Measurements from ENCODE around the gene KNDC1. TPM values are rescaled to one million over a fixed set of nuclear protein-coding genes. Genes with fewer than 3 reads are reported as not detected.

Gene KNDC1
- total RNA-seq, 4 donors from 2014 or later = 0.42 to 1.7 (median 0.95) TPM

DNA sequence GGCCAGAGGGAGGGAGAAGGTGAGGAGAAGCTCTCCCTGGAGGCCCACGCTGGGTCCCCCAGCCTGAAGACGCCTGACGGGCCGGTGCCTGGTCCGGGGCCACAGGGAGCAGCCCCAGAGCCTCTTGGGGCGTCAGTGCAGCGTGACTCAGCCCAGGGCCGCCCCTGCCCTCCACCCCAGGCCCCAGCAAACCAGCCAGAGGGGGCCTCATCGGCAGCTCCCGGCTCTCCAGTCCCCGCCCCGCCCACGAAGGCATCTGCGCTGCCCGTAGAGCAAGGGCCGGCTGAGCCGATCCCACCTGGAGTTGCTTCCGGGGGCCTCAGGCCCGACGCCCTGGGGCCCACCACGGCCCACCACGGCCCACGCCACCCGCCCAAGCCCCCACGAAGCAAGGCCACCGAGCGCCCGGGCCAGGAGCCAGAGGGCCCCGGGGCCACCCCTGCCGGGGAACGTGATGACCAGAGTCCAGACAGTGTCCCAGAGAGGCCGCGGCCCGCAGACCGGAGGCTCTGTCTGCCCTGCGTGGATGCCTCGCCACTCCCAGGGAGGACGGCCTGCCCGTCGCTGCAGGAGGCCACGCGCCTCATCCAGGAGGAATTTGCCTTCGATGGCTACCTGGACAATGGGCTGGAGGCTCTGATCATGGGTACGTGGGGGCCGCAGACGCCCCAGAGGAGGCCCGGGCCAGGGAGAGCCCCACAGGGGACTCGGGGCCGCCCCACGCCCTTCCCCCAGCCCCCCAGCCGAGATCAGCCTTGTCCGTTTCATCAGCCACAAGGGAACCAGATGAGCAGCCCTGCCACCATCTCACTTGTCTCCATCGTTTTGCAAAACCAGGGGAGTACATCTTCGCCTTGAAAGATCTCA, 38.8 kb downstream of the KNDC1 start:
- TF ChIP-seq POLR2AphosphoS5 (IDR thresholded peaks at IDR 0.05) = no peak
- intact Hi-C loops (cut with DNase I) = no loop called here
- no peak for DNase-seq (ENCODE audit: extremely low spot score)
- 88% methylated on average over 12 of the region's 54 CpGs for WGBS
- H3K9me3 ChIP-seq = peaks cover 0 to 2% (median under 1%) of the 10 kb centered on the region in 4 donors
- H3K36me3 ChIP-seq = no peaks in the 10 kb centered on the region
- peaks cover 0 to 23% (median 0%) of the 10 kb centered on the region in 4 donors for H3K27me3 ChIP-seq
- no peaks in the 10 kb centered on the region for H3K4me1 ChIP-seq
- no peak overlapping the region for H3K4me3 ChIP-seq
- H3K27ac ChIP-seq (replicated peaks in 1 of 4) = no peak overlapping the region

- WGBS = 92% methylated on average over 9 of the region's 13 CpGs
- intact Hi-C loops (cut with DNase I) = no loop called here
- Histone ChIP-seq H3K4me3 (no peak overlapping the region), H3K9me3 (no peaks in the 10 kb centered on the region), H3K4me1 (no peaks in the 10 kb centered on the region), H3K36me3 (no peaks in the 10 kb centered on the region), H3K27ac (replicated peaks in 1 of 4) (no peak overlapping the region), H3K27me3 (peaks cover 0 to 23% (median 0%) of the 10 kb centered on the region in 4 donors)
- DNase-seq (ENCODE audit: extremely low spot score) = no peak
- TF ChIP-seq POLR2A (IDR thresholded peaks at IDR 0.05; ENCODE audit: low read depth) (no peak), CTCF (IDR thresholded peaks at IDR 0.05) (no peak), EP300 (IDR thresholded peaks at IDR 0.05) (no peak), POLR2AphosphoS5 (IDR thresholded peaks at IDR 0.05) (no peak)
These were observed 39.5 kb downstream of the KNDC1 start for GRCh38 chr10:133199488-133199885.

DNA sequence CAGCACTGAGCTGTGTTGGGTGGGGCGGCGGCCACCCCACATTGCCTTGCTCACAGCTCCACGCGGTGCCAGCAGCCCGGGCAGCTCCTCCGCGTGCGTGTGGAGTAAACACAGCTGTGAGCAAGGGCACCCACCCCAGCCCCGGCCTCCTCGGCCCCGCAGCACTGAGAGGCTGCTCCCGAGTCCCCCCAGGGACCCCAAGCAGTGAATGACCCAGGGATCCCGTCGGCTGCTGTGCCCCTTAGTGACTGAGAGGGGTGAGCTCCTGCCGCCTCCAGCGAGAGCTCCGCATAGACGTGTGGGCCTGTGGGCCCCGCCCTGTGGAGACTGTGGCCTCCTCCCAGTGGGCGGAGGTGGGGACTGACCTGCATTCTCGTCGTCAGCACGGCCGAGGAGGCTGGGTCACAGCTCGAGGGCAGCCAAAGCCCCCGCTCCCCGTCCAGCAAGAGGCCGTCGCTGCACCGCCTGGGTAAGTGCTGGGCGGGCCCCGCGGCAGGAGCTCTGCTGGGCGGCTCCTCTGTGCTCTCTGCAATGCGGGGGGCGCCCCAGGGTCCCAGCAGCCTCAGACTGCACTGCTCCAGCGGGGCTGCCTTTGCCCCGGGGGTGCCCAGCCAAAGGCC, 40.1 kb downstream of the KNDC1 start:
- Histone ChIP-seq H3K36me3 (no peaks in the 10 kb centered on the region), H3K4me1 (no peaks in the 10 kb centered on the region), H3K9me3 (no peaks in the 10 kb centered on the region), H3K27ac (replicated peaks in 1 of 4) (no peak overlapping the region), H3K4me3 (no peak overlapping the region), H3K27me3 (peaks cover 0 to 23% (median 0%) of the 10 kb centered on the region in 4 donors)
- intact Hi-C loops (cut with DNase I) = no loop called here
- DNase-seq (ENCODE audit: extremely low spot score) = no peak
- WGBS = 33% methylated on average over 11 of the region's 38 CpGs
- no peak for TF ChIP-seq EP300 (IDR thresholded peaks at IDR 0.05)
- no peak for TF ChIP-seq POLR2AphosphoS5 (IDR thresholded peaks at IDR 0.05)
- TF ChIP-seq CTCF (IDR thresholded peaks at IDR 0.05) = no peak
- no peak for TF ChIP-seq POLR2A (IDR thresholded peaks at IDR 0.05; ENCODE audit: low read depth)

- Histone ChIP-seq H3K27me3 (peaks cover 0 to 23% (median 0%) of the 10 kb centered on the region in 4 donors), H3K9me3 (no peaks in the 10 kb centered on the region), H3K36me3 (no peaks in the 10 kb centered on the region), H3K4me1 (no peaks in the 10 kb centered on the region), H3K27ac (replicated peaks in 1 of 4) (no peak overlapping the region), H3K4me3 (no peak overlapping the region)
- WGBS = 88% methylated on average over 6 of the region's 15 CpGs
- TF ChIP-seq CTCF (IDR thresholded peaks at IDR 0.05) (no peak), POLR2AphosphoS5 (IDR thresholded peaks at IDR 0.05) (no peak), EP300 (IDR thresholded peaks at IDR 0.05) (no peak), POLR2A (IDR thresholded peaks at IDR 0.05; ENCODE audit: low read depth) (no peak)
- intact Hi-C loops (cut with DNase I) = no loop called here
- DNase-seq (ENCODE audit: extremely low spot score) = no peak
These were observed 40.6 kb downstream of the KNDC1 start for GRCh38 chr10:133200621-133201031.

DNA sequence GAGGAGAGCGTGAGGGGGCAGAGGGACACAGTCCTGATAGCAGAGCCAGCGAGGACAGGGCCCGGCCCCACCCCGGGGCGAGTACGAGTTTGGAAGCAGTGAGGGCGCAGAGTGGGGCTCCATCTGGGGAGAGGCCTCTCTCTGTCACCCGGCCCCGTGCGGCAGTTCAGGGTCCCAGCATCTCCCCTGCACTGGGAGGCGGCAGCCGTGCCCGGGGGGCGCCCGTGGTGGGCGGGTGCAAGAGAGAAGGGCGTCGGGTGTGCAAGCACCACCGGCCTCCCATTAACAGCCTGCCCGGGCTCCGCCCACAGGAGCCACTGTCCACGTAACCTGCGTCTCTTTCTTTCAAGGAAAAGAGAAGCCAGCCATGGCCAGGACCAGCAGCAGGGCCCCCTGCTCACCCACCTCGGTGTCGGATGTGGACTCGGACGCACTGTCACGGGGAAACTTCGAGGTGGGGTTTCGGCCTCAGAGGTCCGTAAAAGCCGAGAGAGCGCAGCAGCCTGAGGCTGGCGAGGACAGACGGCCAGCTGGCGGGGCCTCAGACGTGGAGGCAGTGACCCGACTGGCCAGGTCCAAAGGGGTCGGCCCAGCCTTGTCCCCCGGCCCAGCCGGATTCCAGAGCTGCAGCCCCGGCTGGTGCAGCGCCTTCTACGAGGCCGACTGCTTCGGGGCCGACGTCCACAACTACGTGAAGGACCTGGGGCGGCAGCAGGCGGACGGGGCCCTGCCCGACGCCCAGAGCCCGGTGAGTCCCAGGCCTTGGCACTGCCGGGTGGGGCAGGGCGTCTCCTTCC, 41.3 kb downstream of the KNDC1 start:
- Histone ChIP-seq H3K4me3 (no peak overlapping the region), H3K4me1 (no peaks in the 10 kb centered on the region), H3K27me3 (peaks cover 0 to 27% (median 0%) of the 10 kb centered on the region in 4 donors), H3K9me3 (no peaks in the 10 kb centered on the region), H3K36me3 (no peaks in the 10 kb centered on the region), H3K27ac (replicated peaks in 1 of 4) (no peak overlapping the region)
- 91% methylated on average over 40 of the region's 57 CpGs for WGBS
- intact Hi-C loops (cut with DNase I) = no loop called here
- no peak for DNase-seq (ENCODE audit: extremely low spot score)
- TF ChIP-seq EP300 (IDR thresholded peaks at IDR 0.05) = no peak
- no peak for TF ChIP-seq POLR2AphosphoS5 (IDR thresholded peaks at IDR 0.05)
- TF ChIP-seq POLR2A (IDR thresholded peaks at IDR 0.05; ENCODE audit: low read depth) = no peak
- TF ChIP-seq CTCF (IDR thresholded peaks at IDR 0.05) = no peak

Data from esophagus muscularis mucosa (tissue), 4 donors.